Neural cell (in vitro differentiated cells): ENCODE measurements around the gene MED15. TPM values are rescaled to one million over a fixed set of nuclear protein-coding genes. Genes with fewer than 3 reads are reported as not detected.

Experiments used
- H2AFZ ChIP-seq: fragments of 200-600, 300-800 bp; sonication (generic), shearing (Covaris generic); 2 replicates; pipeline ENCODE4 v1.6.0; 2014; ENCODE audit warnings: low read depth, mild to moderate bottlenecking, antibody characterized with exemption, low read length, moderate library complexity
- H3F3A ChIP-seq: fragments of 200-600 bp; shearing (Covaris generic); 2 replicates; pipeline ENCODE4 v1.6.1; 2016; ENCODE audit warnings: mild to moderate bottlenecking, moderate library complexity, mixed read lengths, antibody characterized with exemption, low read length; ENCODE audit not compliant: insufficient read depth, poor library complexity, severe bottlenecking
- H3K27ac ChIP-seq: fragments of 200-600, 300-800 bp; sonication (generic), shearing (Covaris generic); 2 replicates; pipeline ENCODE4 v1.5.1; 2014; ENCODE audit warnings: mild to moderate bottlenecking, low read length, moderate library complexity
- H3K27me3 ChIP-seq: fragments of 300-800, 200-600 bp; sonication (generic), shearing (Covaris generic); 2 replicates; pipeline ENCODE4 v1.6.0; 2014; ENCODE audit warnings: mild to moderate bottlenecking, low read depth, low read length, moderate library complexity; ENCODE audit not compliant: insufficient read depth
- H3K36me3 ChIP-seq: fragments of 300-800, 200-600 bp; sonication (generic), shearing (Covaris generic); 2 replicates; pipeline ENCODE4 v1.5.1; 2014; ENCODE audit warnings: mild to moderate bottlenecking, antibody characterized with exemption, low read length, moderate library complexity; ENCODE audit not compliant: insufficient read depth
- H3K4me2 ChIP-seq: fragments of 300-800, 200-600 bp; sonication (generic), shearing (Covaris generic); 2 replicates; pipeline ENCODE4 v1.6.0; 2014; ENCODE audit warnings: mild to moderate bottlenecking, low read length
- H3K4me3 ChIP-seq: fragments of 300-800, 200-600 bp; sonication (generic), shearing (Covaris generic); 2 replicates; pipeline ENCODE4 v1.5.1; 2014; ENCODE audit warnings: mild to moderate bottlenecking, low read length, moderate library complexity
- H3K79me2 ChIP-seq: fragments of 200-600 bp; shearing (Covaris generic); replicated peaks from 2 replicates; pipeline ENCODE4 v1.6.0; 2014; ENCODE audit warnings: mild to moderate bottlenecking, low read length, moderate library complexity; ENCODE audit not compliant: insufficient read depth
- H3K9ac ChIP-seq: fragments of 300-800, 200-600 bp; sonication (generic), shearing (Covaris generic); 2 replicates; pipeline ENCODE4 v1.6.1; 2016; ENCODE audit warnings: mild to moderate bottlenecking, low read length, mixed read lengths
- H3K9me2 ChIP-seq: fragments of 200-600 bp; shearing (Covaris generic); 2 replicates; pipeline ENCODE4 v1.6.1; 2016; ENCODE audit warnings: mild to moderate bottlenecking, low read length, mixed read lengths; ENCODE audit not compliant: insufficient read depth
- H3K9me3 ChIP-seq: fragments of 200-600, 300-800 bp; sonication (generic), shearing (Covaris generic); 2 replicates; pipeline ENCODE4 v1.6.1; 2016; ENCODE audit warnings: mild to moderate bottlenecking, mixed run types, low read length, moderate library complexity, mixed read lengths
- H4K20me1 ChIP-seq: fragments of 200-600 bp; shearing (Covaris generic); 2 replicates; pipeline ENCODE4 v1.6.1; 2016; ENCODE audit warnings: mild to moderate bottlenecking, mixed run types; ENCODE audit not compliant: insufficient read depth
- EP300 ChIP-seq: fragments of 450-650 bp; conservative IDR thresholded peaks from 2 replicates; pipeline ENCODE4 v1.6.1; 2014; ENCODE audit warnings: antibody characterized with exemption, mild to moderate bottlenecking, moderate library complexity; ENCODE audit not compliant: poor library complexity, severe bottlenecking
- EZH2 ChIP-seq: fragments of 200-600, 300-800 bp; shearing (Covaris generic), sonication (generic); IDR thresholded peaks from 2 replicates; pipeline ENCODE4 v1.6.1; 2014; ENCODE audit warnings: antibody characterized with exemption, low read length, borderline replicate concordance, mild to moderate bottlenecking; ENCODE audit not compliant: insufficient read depth, poor library complexity, severe bottlenecking
- MXI1 ChIP-seq: fragments of 450-650 bp; conservative IDR thresholded peaks from 2 replicates; pipeline ENCODE4 v1.6.1; 2014; ENCODE audit warnings: antibody characterized with exemption, mild to moderate bottlenecking; ENCODE audit not compliant: poor library complexity, severe bottlenecking
- POLR2AphosphoS5 ChIP-seq: IDR thresholded peaks from 2 replicates; pipeline ENCODE4 v1.6.1; 2012
- RAD21 ChIP-seq: fragments of 450-650 bp; conservative IDR thresholded peaks from 2 replicates; pipeline ENCODE4 v1.6.1; 2014; ENCODE audit warnings: antibody characterized with exemption, mild to moderate bottlenecking, moderate library complexity
- SMC3 ChIP-seq: fragments of 450-650 bp; conservative IDR thresholded peaks from 2 replicates; pipeline ENCODE4 v1.6.1; 2014; ENCODE audit warnings: antibody characterized with exemption, mild to moderate bottlenecking, moderate library complexity; ENCODE audit not compliant: poor library complexity
- TAF1 ChIP-seq: IDR thresholded peaks from 2 replicates; pipeline ENCODE4 v1.6.1; 2012; ENCODE audit warnings: low read depth
- polyA plus RNA-seq: library from polyadenylated mRNA; depleted of rRNA; stranded (reverse); fragments of >200 nt; gene quantifications from 2 replicates; pipeline ENCODE4 v1.2.3, GENCODE V29; 2014
- TF ChIP-seq, protein P1 (sequence below): IDR thresholded peaks from 2 replicates; pipeline ENCODE4 v1.6.1; 2012; ENCODE audit warnings: borderline replicate concordance
- TF ChIP-seq, protein P2 (sequence below): fragments of 450-650 bp; IDR thresholded peaks from 2 replicates; pipeline ENCODE4 v1.5.1; 2014; ENCODE audit warnings: antibody characterized with exemption, mild to moderate bottlenecking, moderate library complexity; ENCODE audit not compliant: poor library complexity, severe bottlenecking

MED15 gene
- polyA plus RNA-seq, 1 donor from 2014 or later = 13.2 TPM

DNA sequence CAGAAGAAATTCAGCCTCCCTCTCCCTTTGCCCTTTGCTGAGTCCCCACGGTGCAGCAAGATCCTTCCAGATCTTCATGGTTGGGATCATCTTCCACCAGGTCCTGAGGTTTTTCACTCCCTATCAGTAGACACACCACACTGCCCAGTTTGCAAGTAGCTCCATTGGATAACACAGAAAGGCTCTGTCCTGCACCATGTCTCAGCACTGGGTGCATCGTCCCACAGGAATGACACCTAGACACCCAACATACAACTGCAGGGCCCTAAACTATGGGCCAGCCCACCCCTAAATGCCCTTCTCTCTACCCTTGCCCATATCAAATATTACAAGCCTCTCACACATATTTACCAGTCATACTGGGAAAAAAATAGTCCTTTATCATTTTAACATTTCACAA lies 21.2 kb upstream of the MED15 start:
- Histone ChIP-seq H3K36me3 (no peaks in the 10 kb centered on the region), H3K27me3 (no peaks in the 10 kb centered on the region), H3K27ac (no peak overlapping the region), H3K9me3 (no peaks in the 10 kb centered on the region), H3K9ac (no peak overlapping the region), H2AFZ (no peak overlapping the region), H3K4me3 (no peak overlapping the region), H3F3A (no peaks in the 10 kb centered on the region), H3K9me2 (no peaks in the 10 kb centered on the region), H3K79me2 (peaks cover 12% of the 10 kb centered on the region), H3K4me2 (no peak overlapping the region), H4K20me1 (no peaks in the 10 kb centered on the region)
- TF ChIP-seq, protein P1, sequence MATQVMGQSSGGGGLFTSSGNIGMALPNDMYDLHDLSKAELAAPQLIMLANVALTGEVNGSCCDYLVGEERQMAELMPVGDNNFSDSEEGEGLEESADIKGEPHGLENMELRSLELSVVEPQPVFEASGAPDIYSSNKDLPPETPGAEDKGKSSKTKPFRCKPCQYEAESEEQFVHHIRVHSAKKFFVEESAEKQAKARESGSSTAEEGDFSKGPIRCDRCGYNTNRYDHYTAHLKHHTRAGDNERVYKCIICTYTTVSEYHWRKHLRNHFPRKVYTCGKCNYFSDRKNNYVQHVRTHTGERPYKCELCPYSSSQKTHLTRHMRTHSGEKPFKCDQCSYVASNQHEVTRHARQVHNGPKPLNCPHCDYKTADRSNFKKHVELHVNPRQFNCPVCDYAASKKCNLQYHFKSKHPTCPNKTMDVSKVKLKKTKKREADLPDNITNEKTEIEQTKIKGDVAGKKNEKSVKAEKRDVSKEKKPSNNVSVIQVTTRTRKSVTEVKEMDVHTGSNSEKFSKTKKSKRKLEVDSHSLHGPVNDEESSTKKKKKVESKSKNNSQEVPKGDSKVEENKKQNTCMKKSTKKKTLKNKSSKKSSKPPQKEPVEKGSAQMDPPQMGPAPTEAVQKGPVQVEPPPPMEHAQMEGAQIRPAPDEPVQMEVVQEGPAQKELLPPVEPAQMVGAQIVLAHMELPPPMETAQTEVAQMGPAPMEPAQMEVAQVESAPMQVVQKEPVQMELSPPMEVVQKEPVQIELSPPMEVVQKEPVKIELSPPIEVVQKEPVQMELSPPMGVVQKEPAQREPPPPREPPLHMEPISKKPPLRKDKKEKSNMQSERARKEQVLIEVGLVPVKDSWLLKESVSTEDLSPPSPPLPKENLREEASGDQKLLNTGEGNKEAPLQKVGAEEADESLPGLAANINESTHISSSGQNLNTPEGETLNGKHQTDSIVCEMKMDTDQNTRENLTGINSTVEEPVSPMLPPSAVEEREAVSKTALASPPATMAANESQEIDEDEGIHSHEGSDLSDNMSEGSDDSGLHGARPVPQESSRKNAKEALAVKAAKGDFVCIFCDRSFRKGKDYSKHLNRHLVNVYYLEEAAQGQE = no peak
- TF ChIP-seq EP300 = no peak
- TF ChIP-seq SMC3 = no peak
- TF ChIP-seq EZH2 = no peak
- no peak for TF ChIP-seq TAF1
- TF ChIP-seq RAD21 = no peak
- no peak for TF ChIP-seq POLR2AphosphoS5
- TF ChIP-seq, protein P2, sequence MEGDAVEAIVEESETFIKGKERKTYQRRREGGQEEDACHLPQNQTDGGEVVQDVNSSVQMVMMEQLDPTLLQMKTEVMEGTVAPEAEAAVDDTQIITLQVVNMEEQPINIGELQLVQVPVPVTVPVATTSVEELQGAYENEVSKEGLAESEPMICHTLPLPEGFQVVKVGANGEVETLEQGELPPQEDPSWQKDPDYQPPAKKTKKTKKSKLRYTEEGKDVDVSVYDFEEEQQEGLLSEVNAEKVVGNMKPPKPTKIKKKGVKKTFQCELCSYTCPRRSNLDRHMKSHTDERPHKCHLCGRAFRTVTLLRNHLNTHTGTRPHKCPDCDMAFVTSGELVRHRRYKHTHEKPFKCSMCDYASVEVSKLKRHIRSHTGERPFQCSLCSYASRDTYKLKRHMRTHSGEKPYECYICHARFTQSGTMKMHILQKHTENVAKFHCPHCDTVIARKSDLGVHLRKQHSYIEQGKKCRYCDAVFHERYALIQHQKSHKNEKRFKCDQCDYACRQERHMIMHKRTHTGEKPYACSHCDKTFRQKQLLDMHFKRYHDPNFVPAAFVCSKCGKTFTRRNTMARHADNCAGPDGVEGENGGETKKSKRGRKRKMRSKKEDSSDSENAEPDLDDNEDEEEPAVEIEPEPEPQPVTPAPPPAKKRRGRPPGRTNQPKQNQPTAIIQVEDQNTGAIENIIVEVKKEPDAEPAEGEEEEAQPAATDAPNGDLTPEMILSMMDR = no peak

DNA sequence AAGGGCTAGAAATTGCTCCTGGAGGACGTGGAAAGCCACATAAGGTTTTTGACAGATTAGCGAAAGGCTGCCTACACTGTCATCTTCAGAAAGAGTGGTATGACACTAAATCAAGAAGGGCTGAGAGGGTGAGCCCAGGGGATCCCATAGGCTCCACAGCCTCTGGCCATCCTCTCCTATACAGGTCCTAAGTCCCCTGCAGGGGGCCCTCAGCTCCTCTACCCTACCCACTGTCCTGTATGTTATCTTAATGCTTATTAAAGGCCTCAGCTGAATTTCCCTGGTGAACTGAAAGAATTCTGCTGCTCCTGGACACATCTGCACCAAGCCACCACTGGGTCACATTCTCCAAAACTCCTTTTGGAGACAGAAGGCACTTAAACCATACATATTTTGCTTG lies 19.7 kb upstream of the MED15 start:
- Histone ChIP-seq H3K27ac (no peak overlapping the region), H2AFZ (no peak overlapping the region), H3K9me2 (no peaks in the 10 kb centered on the region), H3K36me3 (no peaks in the 10 kb centered on the region), H3K9ac (no peak overlapping the region), H3F3A (no peaks in the 10 kb centered on the region), H3K4me3 (no peak overlapping the region), H4K20me1 (no peaks in the 10 kb centered on the region), H3K9me3 (no peaks in the 10 kb centered on the region), H3K4me2 (no peak overlapping the region), H3K27me3 (no peaks in the 10 kb centered on the region), H3K79me2 (peaks cover 12% of the 10 kb centered on the region)
- TF ChIP-seq TAF1 (no peak), MXI1 (no peak), SMC3 (no peak), EP300 (no peak)
- TF ChIP-seq, protein P2 = no peak
